GM12801 (cell line): Measurements from ENCODE around the gene IVD.

Experiments
- CTCF ChIP-seq: IDR thresholded peaks from one replicate; pipeline ENCODE4 v1.5.1; 2011; ENCODE audit warnings: control low read depth; ENCODE audit not compliant: insufficient read length; ENCODE audit errors: extremely low read depth

IVD gene

GRCh38 chr15:40465939-40466338 is 60.3 kb downstream of the IVD start:
- no peak for TF ChIP-seq CTCF

GRCh38 chr15:40466426-40467260 is 61.0 kb downstream of the IVD start:
- TF ChIP-seq CTCF = no peak

GRCh38 chr15:40467261-40467615 is 61.6 kb downstream of the IVD start:
- no peak for TF ChIP-seq CTCF

- TF ChIP-seq CTCF = no peak
These were observed 63.3 kb downstream of the IVD start for GRCh38 chr15:40468898-40469331.

- no peak for TF ChIP-seq CTCF
These were observed 64.3 kb downstream of the IVD start for GRCh38 chr15:40469776-40470390.

- no peak for TF ChIP-seq CTCF
These were observed 65.0 kb downstream of the IVD start, which contains the start of gene CHST14 for GRCh38 chr15:40470423-40471104. TSS of gene CHST14 (plus strand) at chr15:40470984. CDS start at chr15:40471214, 230 bp downstream.
